Kidney (tissue), 14 donors: ENCODE results near the gene EDEM3. TPM values are rescaled to one million over a fixed set of nuclear protein-coding genes. Genes with fewer than 3 reads are reported as not detected.
"Not testable (repeated sequence)": the region's sequence is repeated elsewhere in the genome, so short reads cannot be mapped to it uniquely, and the experiment has no call there.

Source experiments
- DNase-seq, 5 donors: peaks; one replicate each; pipeline ENCODE4 v3.0.0-alpha.2; 2013 to 2020
- FAIRE-seq: peaks from 2 replicates; lab custom pipeline; 2012; peaks lifted over from hg19 to GRCh38; lab: Jason Lieb, UNC
- H3K27ac ChIP-seq, 2 donors: one replicate each; pipeline ENCODE4 v1.7.0; 2013; ENCODE audit warnings: low read depth in 2 of 2, low read length in 2 of 2, inconsistent platforms in 1 of 2
- H3K27me3 ChIP-seq: one replicate; pipeline ENCODE4 v1.7.1; 2013; ENCODE audit warnings: low read length, inconsistent platforms; ENCODE audit not compliant: control insufficient read depth, insufficient read depth
- H3K36me3 ChIP-seq, 3 donors: one replicate each; pipeline versions ENCODE4 v1.7.0 to v1.7.1; 2013; ENCODE audit warnings: low read length in 3 of 3, control low read depth in 1 of 3, inconsistent platforms in 1 of 3; ENCODE audit not compliant: insufficient read depth in 3 of 3, control insufficient read depth in 2 of 3
- H3K4me1 ChIP-seq, 3 donors: one replicate each; pipeline versions ENCODE4 v1.7.0 to v1.7.1; 2013; ENCODE audit warnings: low read length in 3 of 3, inconsistent platforms in 1 of 3, low read depth in 1 of 3; ENCODE audit not compliant: control insufficient read depth in 2 of 3, insufficient read depth in 2 of 3
- H3K4me3 ChIP-seq, 3 donors: one replicate each; pipeline versions ENCODE4 v1.7.0 to v1.8.1; 2013; ENCODE audit warnings: low read length in 3 of 3, control low read depth in 1 of 3, inconsistent platforms in 1 of 3
- H3K9ac ChIP-seq, 3 donors: one replicate each; pipeline versions ENCODE4 v1.7.0 to v1.7.1; 2013; ENCODE audit warnings: low read length in 3 of 3, control low read depth in 1 of 3, inconsistent platforms in 1 of 3
- H3K9me3 ChIP-seq, 3 donors: one replicate each; pipeline versions ENCODE4 v1.7.0 to v1.7.1; 2013; ENCODE audit warnings: low read length in 3 of 3, control low read depth in 1 of 3, inconsistent platforms in 1 of 3; ENCODE audit not compliant: control insufficient read depth in 2 of 3, insufficient read depth in 1 of 3
- intact Hi-C: fragments of 100-400 bp; cut with DNase I; formaldehyde crosslinking; loops from one replicate; pipeline ENCODE4 v1.11.1; 2022
- polyA plus RNA-seq: library from polyadenylated mRNA; stranded (reverse); fragments of 350-450 nt; fragmentation: Illumina TruSeq; extraction: RNeasy Lipid Tissue Mini Kit (QIAGEN cat#74804); gene quantifications from one replicate; pipeline ENCODE4 v1.2.3, GENCODE V29; 2014; ENCODE audit warnings: low read depth, low replicate concordance; ENCODE audit not compliant: insufficient read depth
- total RNA-seq: library from RNA; stranded (reverse); fragmentation: NEBNext Ultra II Directional; extraction: Animal tissue kit (Norgen Biotek cat#: 25700); gene quantifications from one replicate; pipeline ENCODE4 v1.2.1, GENCODE V29; 2021
- TF ChIP-seq, protein P1 (sequence below): IDR thresholded peaks from 3 replicates; pipeline ENCODE4 v1.5.1; 2012; ENCODE audit warnings: mild to moderate bottlenecking, moderate library complexity, borderline replicate concordance; ENCODE audit not compliant: insufficient read depth; ENCODE audit errors: extremely low read depth
- donor health status: control.
- donor health status: control.
- donor health status: control.
- donor health status: control.
- donor health status: control.
- donor health status: DM: yes; HTN: yes; CAD: no.
- donor health status: Normal renal cell carcinoma (clear cell type).

EDEM3 gene
- total and polyA plus RNA-seq, 2 donors from 2014 or later, result 9.1 to 31.7 TPM

GRCh38 chr1:184679472-184679871 lies 75.2 kb downstream of the EDEM3 start:
- intact Hi-C loops, FAIRE-seq, H3K36me3 ChIP-seq, H3K27ac ChIP-seq, H3K9me3 ChIP-seq, H3K4me3 ChIP-seq, H3K9ac ChIP-seq, DNase-seq, H3K27me3 ChIP-seq, H3K4me1 ChIP-seq: not testable (repeated sequence)

GRCh38 chr1:184677344-184677743 lies 77.3 kb downstream of the EDEM3 start:
- H3K27me3 ChIP-seq, result no peaks in the 10 kb centered on the region
- intact Hi-C loops, result no loop called here
- H3K36me3 ChIP-seq, result no peaks in the 10 kb centered on the region
- DNase-seq (no peak), FAIRE-seq (no peak)
- TF ChIP-seq, protein P1, sequence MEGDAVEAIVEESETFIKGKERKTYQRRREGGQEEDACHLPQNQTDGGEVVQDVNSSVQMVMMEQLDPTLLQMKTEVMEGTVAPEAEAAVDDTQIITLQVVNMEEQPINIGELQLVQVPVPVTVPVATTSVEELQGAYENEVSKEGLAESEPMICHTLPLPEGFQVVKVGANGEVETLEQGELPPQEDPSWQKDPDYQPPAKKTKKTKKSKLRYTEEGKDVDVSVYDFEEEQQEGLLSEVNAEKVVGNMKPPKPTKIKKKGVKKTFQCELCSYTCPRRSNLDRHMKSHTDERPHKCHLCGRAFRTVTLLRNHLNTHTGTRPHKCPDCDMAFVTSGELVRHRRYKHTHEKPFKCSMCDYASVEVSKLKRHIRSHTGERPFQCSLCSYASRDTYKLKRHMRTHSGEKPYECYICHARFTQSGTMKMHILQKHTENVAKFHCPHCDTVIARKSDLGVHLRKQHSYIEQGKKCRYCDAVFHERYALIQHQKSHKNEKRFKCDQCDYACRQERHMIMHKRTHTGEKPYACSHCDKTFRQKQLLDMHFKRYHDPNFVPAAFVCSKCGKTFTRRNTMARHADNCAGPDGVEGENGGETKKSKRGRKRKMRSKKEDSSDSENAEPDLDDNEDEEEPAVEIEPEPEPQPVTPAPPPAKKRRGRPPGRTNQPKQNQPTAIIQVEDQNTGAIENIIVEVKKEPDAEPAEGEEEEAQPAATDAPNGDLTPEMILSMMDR, result no peak
- peaks cover 0 to 5% (median 0%) of the 10 kb centered on the region in 3 donors for H3K9me3 ChIP-seq
- H3K4me3 ChIP-seq, result no peak overlapping the region
- H3K27ac ChIP-seq, result no peak overlapping the region
- H3K4me1 ChIP-seq, result no peaks in the 10 kb centered on the region
- H3K9ac ChIP-seq, result no peak overlapping the region

DNA sequence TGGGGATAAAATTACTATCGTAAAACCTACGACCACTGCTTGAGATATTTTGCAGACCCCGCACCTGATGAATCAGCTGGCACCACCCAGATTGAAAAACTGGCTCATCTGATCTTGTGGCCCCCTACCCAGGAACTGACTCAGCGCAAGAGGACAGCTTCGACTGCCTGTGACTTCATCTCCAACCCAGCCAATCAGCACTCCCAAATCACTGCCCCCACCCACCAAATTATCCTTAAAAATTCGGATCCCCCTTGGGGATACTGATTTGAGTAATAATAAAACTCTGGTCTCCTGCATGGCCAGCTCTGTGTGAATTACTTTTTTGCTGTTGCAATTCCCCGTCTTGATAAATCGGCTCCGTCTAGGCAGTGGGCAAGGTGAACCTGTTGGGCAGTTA lies 81.4 kb downstream of the EDEM3 start:
- FAIRE-seq (no peak), DNase-seq (no peak)
- H3K9ac ChIP-seq, result no peak overlapping the region
- no peak overlapping the region for H3K4me3 ChIP-seq
- no peaks in the 10 kb centered on the region for H3K27me3 ChIP-seq
- intact Hi-C loops, result no loop called here
- no peaks in the 10 kb centered on the region for H3K4me1 ChIP-seq
- TF ChIP-seq, protein P1, result no peak
- no peaks in the 10 kb centered on the region for H3K9me3 ChIP-seq
- no peak overlapping the region for H3K27ac ChIP-seq
- no peaks in the 10 kb centered on the region for H3K36me3 ChIP-seq

GRCh38 chr1:184672013-184672726 lies 82.5 kb downstream of the EDEM3 start:
- no peak overlapping the region for H3K27ac ChIP-seq
- intact Hi-C loops, result no loop called here
- no peak for FAIRE-seq
- no peaks in the 10 kb centered on the region for H3K36me3 ChIP-seq
- DNase-seq, result peak in 2 of 5 donors; percentile 19 to 35
- no peak overlapping the region for H3K4me3 ChIP-seq
- no peaks in the 10 kb centered on the region for H3K9me3 ChIP-seq
- H3K9ac ChIP-seq, result no peak overlapping the region
- no peaks in the 10 kb centered on the region for H3K27me3 ChIP-seq
- TF ChIP-seq, protein P1, result no peak
- no peaks in the 10 kb centered on the region for H3K4me1 ChIP-seq
